Smooth muscle cell (in vitro differentiated cells): ENCODE results near the gene SMCO2. TPM values are rescaled to one million over a fixed set of nuclear protein-coding genes. Genes with fewer than 3 reads are reported as not detected.

Experiments used
- DNase-seq: peaks from one replicate; lab custom pipeline; 2025; ENCODE audit not compliant: unreplicated experiment; lab: John Stamatoyannopoulos, UW
- H2AFZ ChIP-seq: fragments of 200-600 bp; sonication (generic); 2 replicates; pipeline ENCODE4 v1.6.0; 2016; ENCODE audit warnings: antibody characterized with exemption, low read depth, mild to moderate bottlenecking
- H3F3A ChIP-seq: fragments of 200-600 bp; sonication (generic); 2 replicates; pipeline ENCODE4 v1.6.0; 2017; ENCODE audit warnings: antibody characterized with exemption, low read depth
- H3K27ac ChIP-seq: fragments of 200-600 bp; sonication (generic); 2 replicates; pipeline ENCODE4 v1.5.1; 2016; ENCODE audit warnings: low read depth, mild to moderate bottlenecking
- H3K27me3 ChIP-seq: fragments of 200-600 bp; sonication (generic); 2 replicates; pipeline ENCODE4 v1.6.1; 2016; ENCODE audit warnings: low read depth, mild to moderate bottlenecking
- H3K36me3 ChIP-seq: fragments of 200-600 bp; sonication (generic); 2 replicates; pipeline ENCODE4 v1.5.1; 2016; ENCODE audit warnings: low read depth
- H3K4me1 ChIP-seq: fragments of 200-600 bp; sonication (generic); 2 replicates; pipeline ENCODE4 v1.5.1; 2016; ENCODE audit warnings: low read depth
- H3K4me2 ChIP-seq: fragments of 200-600 bp; sonication (generic); 2 replicates; pipeline ENCODE4 v1.6.0; 2016; ENCODE audit warnings: mild to moderate bottlenecking
- H3K4me3 ChIP-seq: fragments of 200-600 bp; sonication (generic); 2 replicates; pipeline ENCODE4 v1.5.1; 2016; ENCODE audit warnings: mild to moderate bottlenecking
- H3K79me2 ChIP-seq: fragments of 200-600 bp; sonication (generic); 2 replicates; pipeline ENCODE4 v1.6.0; 2016; ENCODE audit warnings: low read depth, mild to moderate bottlenecking
- H3K9ac ChIP-seq: fragments of 200-600 bp; sonication (generic); 2 replicates; pipeline ENCODE4 v1.6.0; 2016; ENCODE audit warnings: low read depth
- H3K9me3 ChIP-seq: fragments of 200-600 bp; sonication (generic); replicated peaks from 2 replicates; pipeline ENCODE4 v1.5.1; 2016; ENCODE audit warnings: low read depth
- H4K20me1 ChIP-seq: fragments of 200-600 bp; sonication (generic); 2 replicates; pipeline ENCODE4 v1.6.0; 2016; ENCODE audit warnings: low read depth
- WGBS: methylation state at CpG from one replicate; pipeline ENCODE4 v1.1.7; 2016; ENCODE audit warnings: low lambda C conversion rate; 5-methylcytosine and 5-hydroxymethylcytosine counted together
- polyA plus RNA-seq: library from polyadenylated mRNA; unstranded; fragments of >200 nt; fragmentation: Nextera tagmentation; extraction: Ambion mirVana; gene quantifications from 2 replicates; pipeline ENCODE4 v1.2.1, GENCODE V29; 2016
- total RNA-seq: library from RNA; depleted of rRNA; stranded (reverse); fragments of >200 nt; gene quantifications from 2 replicates; pipeline ENCODE4 v1.2.3, GENCODE V29; 2014
- TF ChIP-seq, protein P1 (sequence below): fragments of 200-600 bp; sonication (generic); IDR thresholded peaks from 2 replicates; pipeline ENCODE4 v1.5.1; 2017; ENCODE audit warnings: borderline replicate concordance, mild to moderate bottlenecking, antibody characterized with exemption; ENCODE audit not compliant: insufficient read depth, poor library complexity, severe bottlenecking

Gene SMCO2
- total and polyA plus RNA-seq, 2 experiments from 2014 or later, result not detected

- no peaks in the 10 kb centered on the region for H3K27me3 ChIP-seq
- H3K4me1 ChIP-seq, result no peaks in the 10 kb centered on the region
- TF ChIP-seq, protein P1, sequence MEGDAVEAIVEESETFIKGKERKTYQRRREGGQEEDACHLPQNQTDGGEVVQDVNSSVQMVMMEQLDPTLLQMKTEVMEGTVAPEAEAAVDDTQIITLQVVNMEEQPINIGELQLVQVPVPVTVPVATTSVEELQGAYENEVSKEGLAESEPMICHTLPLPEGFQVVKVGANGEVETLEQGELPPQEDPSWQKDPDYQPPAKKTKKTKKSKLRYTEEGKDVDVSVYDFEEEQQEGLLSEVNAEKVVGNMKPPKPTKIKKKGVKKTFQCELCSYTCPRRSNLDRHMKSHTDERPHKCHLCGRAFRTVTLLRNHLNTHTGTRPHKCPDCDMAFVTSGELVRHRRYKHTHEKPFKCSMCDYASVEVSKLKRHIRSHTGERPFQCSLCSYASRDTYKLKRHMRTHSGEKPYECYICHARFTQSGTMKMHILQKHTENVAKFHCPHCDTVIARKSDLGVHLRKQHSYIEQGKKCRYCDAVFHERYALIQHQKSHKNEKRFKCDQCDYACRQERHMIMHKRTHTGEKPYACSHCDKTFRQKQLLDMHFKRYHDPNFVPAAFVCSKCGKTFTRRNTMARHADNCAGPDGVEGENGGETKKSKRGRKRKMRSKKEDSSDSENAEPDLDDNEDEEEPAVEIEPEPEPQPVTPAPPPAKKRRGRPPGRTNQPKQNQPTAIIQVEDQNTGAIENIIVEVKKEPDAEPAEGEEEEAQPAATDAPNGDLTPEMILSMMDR, result no peak
- DNase-seq, result no peak
- no peak overlapping the region for H3K4me3 ChIP-seq
- no peaks in the 10 kb centered on the region for H3K79me2 ChIP-seq
- 82% methylated on average over 5 of the region's 5 CpGs for WGBS
- H4K20me1 ChIP-seq, result no peaks in the 10 kb centered on the region
- no peak overlapping the region for H3K4me2 ChIP-seq
- no peaks in the 10 kb centered on the region for H3K9me3 ChIP-seq
- H3K27ac ChIP-seq, result peak overlapping the region; percentile 38
- no peaks in the 10 kb centered on the region for H3K36me3 ChIP-seq
- no peaks in the 10 kb centered on the region for H3F3A ChIP-seq
- H3K9ac ChIP-seq, result no peak overlapping the region
- no peak overlapping the region for H2AFZ ChIP-seq
Measured at GRCh38 chr12:27425306-27425705, 21.2 kb upstream of the SMCO2 start.

GRCh38 chr12:27426743-27427487 is 19.6 kb upstream of the SMCO2 start:
- no peaks in the 10 kb centered on the region for H3K27me3 ChIP-seq
- H3K9me3 ChIP-seq, result no peaks in the 10 kb centered on the region
- H3K4me1 ChIP-seq, result no peaks in the 10 kb centered on the region
- H3K27ac ChIP-seq, result peak overlapping the region; percentile 59
- H3F3A ChIP-seq, result no peaks in the 10 kb centered on the region
- H3K79me2 ChIP-seq, result no peaks in the 10 kb centered on the region
- H4K20me1 ChIP-seq, result no peaks in the 10 kb centered on the region
- TF ChIP-seq, protein P1, result no peak
- WGBS, result 83% methylated on average over 6 of the region's 6 CpGs
- H3K36me3 ChIP-seq, result no peaks in the 10 kb centered on the region
- DNase-seq, result no peak
- H2AFZ ChIP-seq, result no peak overlapping the region
- no peak overlapping the region for H3K9ac ChIP-seq
- H3K4me2 ChIP-seq, result no peak overlapping the region
- H3K4me3 ChIP-seq, result no peak overlapping the region

DNA sequence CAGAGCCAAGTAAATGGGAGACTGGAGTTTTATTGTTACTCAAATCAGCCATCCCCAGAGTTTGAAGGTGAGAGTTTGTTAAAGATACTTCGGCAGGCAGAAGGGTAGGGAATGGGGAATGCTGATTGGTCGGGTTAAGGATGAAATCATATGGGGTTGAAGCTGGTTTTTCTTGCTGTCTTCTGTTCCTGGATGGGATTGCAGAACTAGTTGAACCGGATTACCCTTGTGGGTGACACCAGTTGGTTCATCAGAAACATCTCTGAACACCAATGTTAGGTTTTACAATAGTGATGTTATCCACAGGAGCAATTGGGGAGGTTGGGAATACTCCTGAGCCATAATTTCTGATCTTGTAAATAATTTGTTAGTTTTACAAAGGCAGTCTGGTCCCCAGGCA is 18.7 kb upstream of the SMCO2 start:
- Histone ChIP-seq H3K4me2 (no peak overlapping the region), H3K27ac (peak overlapping the region; percentile 59), H3K36me3 (no peaks in the 10 kb centered on the region), H3K9ac (no peak overlapping the region), H3K4me3 (no peak overlapping the region), H3K27me3 (no peaks in the 10 kb centered on the region), H2AFZ (no peak overlapping the region), H4K20me1 (no peaks in the 10 kb centered on the region), H3K9me3 (no peaks in the 10 kb centered on the region), H3F3A (no peaks in the 10 kb centered on the region), H3K79me2 (no peaks in the 10 kb centered on the region), H3K4me1 (peaks cover 4% of the 10 kb centered on the region)
- DNase-seq, result no peak
- TF ChIP-seq, protein P1, result no peak
- 55% methylated on average over 3 of the region's 3 CpGs for WGBS

DNA sequence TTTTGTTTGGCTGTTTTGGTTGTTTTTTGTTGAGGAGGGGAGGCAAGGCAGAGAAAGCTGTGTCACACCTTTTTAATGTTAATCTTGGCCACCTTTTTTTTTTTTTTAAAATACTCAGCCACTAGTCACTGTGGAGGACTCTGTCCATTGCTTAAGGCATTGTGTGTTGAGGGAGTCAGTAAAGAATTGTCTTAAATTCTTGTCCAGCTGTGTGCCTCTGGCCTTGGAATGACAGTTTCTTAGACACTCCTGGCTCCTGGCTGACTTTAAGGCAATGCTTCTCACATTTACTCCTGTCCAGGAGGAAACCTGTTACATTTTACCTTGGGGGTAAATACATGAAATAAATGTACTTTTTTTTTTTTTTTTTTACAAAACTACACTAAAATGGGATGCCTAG is 18.1 kb upstream of the SMCO2 start:
- Histone ChIP-seq H3K4me1 (peaks cover 5% of the 10 kb centered on the region), H3K4me3 (no peak overlapping the region), H3K9me3 (no peaks in the 10 kb centered on the region), H3K9ac (no peak overlapping the region), H3K79me2 (no peaks in the 10 kb centered on the region), H3K27me3 (no peaks in the 10 kb centered on the region), H3K36me3 (no peaks in the 10 kb centered on the region), H3F3A (no peaks in the 10 kb centered on the region), H4K20me1 (no peaks in the 10 kb centered on the region), H3K4me2 (no peak overlapping the region), H3K27ac (peak overlapping the region; percentile 59), H2AFZ (no peak overlapping the region)
- TF ChIP-seq, protein P1, result no peak
- no peak for DNase-seq
